Gastrocnemius medialis (tissue), 4 donors: Measurements from ENCODE around the gene SEC16A. TPM values are rescaled to one million over a fixed set of nuclear protein-coding genes. Genes with fewer than 3 reads are reported as not detected.

Source experiments
- ATAC-seq, 2 donors: fragments of 150-250 bp; one replicate each; pipeline ENCODE4 v1.9.1; 2016
- DNase-seq, 2 donors: peaks; one replicate each; pipeline ENCODE4 v3.0.0-alpha.2; 2019
- H3K27ac ChIP-seq, 4 donors: fragments of 200-600 bp; sonication (generic); 1 replicate in 1 of 4; 2 replicates in 3 of 4; pipeline ENCODE4 v1.5.1; 2016 to 2018; ENCODE audit warnings: mild to moderate bottlenecking in 2 of 4, moderate library complexity in 1 of 4
- H3K27me3 ChIP-seq, 3 donors: fragments of 200-600 bp; sonication (generic) in 2 of 3; 1 replicate in 1 of 3; 2 replicates in 2 of 3; pipeline versions ENCODE4 v1.5.1 to v1.6.0; 2016 to 2019; ENCODE audit warnings: mild to moderate bottlenecking in 1 of 3, moderate library complexity in 1 of 3
- H3K36me3 ChIP-seq, 2 donors: fragments of 200-600 bp; sonication (generic) in 1 of 2; one replicate each; pipeline ENCODE4 v1.5.1; 2017 to 2018
- H3K4me1 ChIP-seq, 2 donors: fragments of 200-600 bp; sonication (generic) in 1 of 2; one replicate each; pipeline ENCODE4 v1.5.1; 2016 to 2017; ENCODE audit warnings: mild to moderate bottlenecking in 2 of 2
- H3K4me3 ChIP-seq, 4 donors: fragments of 200-600 bp; sonication (generic) in 3 of 4; 1 replicate in 1 of 4; 2 replicates in 3 of 4; pipeline ENCODE4 v1.5.1; 2016 to 2019; ENCODE audit warnings: mild to moderate bottlenecking in 2 of 4
- H3K9me3 ChIP-seq, 3 donors: fragments of 200-600 bp; sonication (generic) in 2 of 3; 1 replicate in 1 of 3; 2 replicates in 2 of 3; pipeline ENCODE4 v1.5.1; 2016 to 2019
- POLR2A ChIP-seq, 2 donors: fragments of 450-650 bp; IDR thresholded peaks; one replicate each; pipeline ENCODE4 v1.6.1; 2017; ENCODE audit warnings: antibody characterized with exemption in 2 of 2, mild to moderate bottlenecking in 2 of 2, moderate library complexity in 2 of 2
- in situ Hi-C, 4 donors: fragments of 200-750 bp; cut with MboI; loops; one replicate each; pipeline versions ENCODE4 v1.15.0 to v1.8.0; 2017; ENCODE audit warnings: low sequenced_read_pairs in 4 of 4
- intact Hi-C: fragments of 100-400 bp; cut with DNase I; formaldehyde crosslinking; loops from one replicate; pipeline ENCODE4 v1.15.1; 2023; ENCODE audit warnings: low total_unique reads
- total RNA-seq, 4 donors: library from RNA; depleted of rRNA; stranded (reverse); fragments of >200 nt; gene quantifications; one replicate each; pipeline versions ENCODE4 v1.1.0 to v1.2.3, GENCODE V29; 2016
- TF ChIP-seq, protein P1 (sequence below), 5 experiments: fragments of 450-650 bp in 3 of 5; fragments of 200-600 bp in 2 of 5; sonication (generic) in 2 of 5; IDR thresholded peaks in 4 of 5; conservative IDR thresholded peaks in 1 of 5; 1 replicate in 4 of 5; 2 replicates in 1 of 5; pipeline ENCODE4 v1.5.1; 2016 to 2019; ENCODE audit warnings: antibody characterized with exemption in 5 of 5, mild to moderate bottlenecking in 3 of 5, moderate library complexity in 3 of 5

The SEC16A gene
- total RNA-seq, 4 donors from 2014 or later: 23.9 to 50.4 (median 46.6) TPM

- in situ Hi-C loops: loop anchor here (5.0 to 25.0 kb wide), 3 partner anchors 143 to 148 kb away; no protein-coding TSS in a partner anchor
- no peak for DNase-seq
- H3K9me3 ChIP-seq: no peaks in the 10 kb centered on the region
- H3K36me3 ChIP-seq: no peaks in the 10 kb centered on the region
- TF ChIP-seq, protein P1, sequence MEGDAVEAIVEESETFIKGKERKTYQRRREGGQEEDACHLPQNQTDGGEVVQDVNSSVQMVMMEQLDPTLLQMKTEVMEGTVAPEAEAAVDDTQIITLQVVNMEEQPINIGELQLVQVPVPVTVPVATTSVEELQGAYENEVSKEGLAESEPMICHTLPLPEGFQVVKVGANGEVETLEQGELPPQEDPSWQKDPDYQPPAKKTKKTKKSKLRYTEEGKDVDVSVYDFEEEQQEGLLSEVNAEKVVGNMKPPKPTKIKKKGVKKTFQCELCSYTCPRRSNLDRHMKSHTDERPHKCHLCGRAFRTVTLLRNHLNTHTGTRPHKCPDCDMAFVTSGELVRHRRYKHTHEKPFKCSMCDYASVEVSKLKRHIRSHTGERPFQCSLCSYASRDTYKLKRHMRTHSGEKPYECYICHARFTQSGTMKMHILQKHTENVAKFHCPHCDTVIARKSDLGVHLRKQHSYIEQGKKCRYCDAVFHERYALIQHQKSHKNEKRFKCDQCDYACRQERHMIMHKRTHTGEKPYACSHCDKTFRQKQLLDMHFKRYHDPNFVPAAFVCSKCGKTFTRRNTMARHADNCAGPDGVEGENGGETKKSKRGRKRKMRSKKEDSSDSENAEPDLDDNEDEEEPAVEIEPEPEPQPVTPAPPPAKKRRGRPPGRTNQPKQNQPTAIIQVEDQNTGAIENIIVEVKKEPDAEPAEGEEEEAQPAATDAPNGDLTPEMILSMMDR (IDR thresholded peaks at IDR 0.05 in 4 of 5, conservative IDR thresholded peaks at IDR 0.05 in 1 of 5): no peak
- TF ChIP-seq POLR2A (IDR thresholded peaks at IDR 0.05): no peak
- H3K4me3 ChIP-seq: no peak overlapping the region
- H3K27ac ChIP-seq: no peak overlapping the region
- intact Hi-C loops: loop anchor here (5.0 to 10.0 kb wide), 2 partner anchors 38 to 935 kb away; partner anchors contain the start of genes EXD3 and NOXA1
- H3K4me1 ChIP-seq: peaks cover 2 to 4% of the 10 kb centered on the region in 2 donors
- ATAC-seq: no peak
- H3K27me3 ChIP-seq: no peaks in the 10 kb centered on the region
Observed at GRCh38 chr9:136489731-136490130, 6.9 kb upstream of the SEC16A start.

DNA sequence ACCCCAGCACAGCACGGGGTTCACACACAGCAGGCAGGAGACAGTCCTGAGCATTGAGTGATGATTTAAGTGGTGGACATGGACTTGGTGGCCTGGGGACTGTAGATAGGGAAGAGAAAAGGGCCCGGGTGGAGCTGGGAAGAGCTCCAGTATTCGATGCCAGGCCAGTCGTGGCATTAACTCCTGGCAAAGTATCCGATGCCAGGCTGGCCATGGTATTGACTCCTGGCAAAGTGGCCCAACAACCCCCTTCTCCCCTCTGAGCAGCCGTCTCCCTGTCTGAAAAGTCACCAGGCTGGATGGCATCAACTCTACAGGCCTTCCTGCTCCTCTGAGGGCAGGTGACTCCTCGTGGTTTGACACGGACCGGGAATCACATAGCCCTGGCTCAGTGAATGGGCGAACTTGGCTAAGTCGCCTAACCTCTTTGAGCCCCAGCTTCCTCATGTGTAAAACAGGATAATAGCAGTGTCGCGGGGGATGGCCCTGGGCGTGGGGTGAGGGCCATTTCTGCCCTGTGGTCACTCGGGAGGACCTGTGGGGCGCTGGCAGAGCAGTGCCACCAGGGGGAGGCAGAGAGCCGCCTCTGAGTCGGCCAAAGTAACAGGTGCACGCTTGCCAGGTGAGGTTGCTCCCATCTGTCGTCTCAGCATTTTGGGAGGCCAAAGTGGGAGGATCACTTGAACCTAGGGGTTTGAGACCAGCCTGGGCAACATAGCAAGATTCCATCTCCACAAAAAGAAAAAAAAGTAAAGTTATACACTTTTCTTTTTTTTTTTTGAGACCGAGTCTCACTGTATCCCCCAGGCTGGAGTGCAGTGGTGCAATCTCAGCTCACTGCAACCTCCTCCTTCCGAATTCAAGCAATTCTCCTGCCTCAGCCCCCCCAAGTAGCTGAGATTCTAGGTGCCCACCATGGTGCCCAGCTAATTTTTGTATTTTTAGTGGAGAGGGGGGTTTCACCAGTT lies 5.7 kb upstream of the SEC16A start:
- intact Hi-C loops: loop anchor here (1.0 to 10.0 kb wide), 5 partner anchors 39 to 936 kb away; partner anchors contain the start of genes EXD3 and NOXA1
- in situ Hi-C loops: loop anchor here in 1 of 4 donors (25.0 kb wide), 1 partner anchor 149 kb away; no protein-coding TSS in a partner anchor
- ATAC-seq: peak; percentile 57 to 58

DNA sequence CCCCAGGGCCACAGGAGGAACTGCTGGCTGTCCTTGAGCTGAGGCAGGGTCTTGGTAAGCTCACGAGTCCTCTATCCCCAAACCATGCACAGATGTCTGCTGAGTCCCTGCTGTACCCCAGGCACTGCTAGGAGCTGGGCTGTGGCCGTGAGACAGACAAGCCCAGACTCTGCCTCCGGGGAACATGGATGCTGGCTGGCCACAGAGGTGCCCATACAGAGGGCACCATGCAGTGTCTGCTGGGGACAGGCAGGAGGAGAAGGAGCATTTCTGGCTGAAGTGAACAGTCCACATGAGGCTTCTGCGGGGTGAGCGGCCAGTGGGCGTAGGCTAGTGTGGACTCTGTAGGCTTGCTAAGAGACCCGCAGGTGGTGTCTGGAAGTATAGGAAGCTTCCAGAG lies 4.8 kb upstream of the SEC16A start:
- no peaks in the 10 kb centered on the region for H3K9me3 ChIP-seq
- in situ Hi-C loops: loop anchor here in 1 of 4 donors (25.0 kb wide), 1 partner anchor 150 kb away; no protein-coding TSS in a partner anchor
- peaks cover 11 to 12% of the 10 kb centered on the region in 2 donors for H3K4me1 ChIP-seq
- H3K27ac ChIP-seq: no peak overlapping the region
- ATAC-seq: no peak
- H3K36me3 ChIP-seq: no peaks in the 10 kb centered on the region
- no peak for DNase-seq
- TF ChIP-seq, protein P1 (IDR thresholded peaks at IDR 0.05 in 4 of 5, conservative IDR thresholded peaks at IDR 0.05 in 1 of 5): no peak
- TF ChIP-seq POLR2A (IDR thresholded peaks at IDR 0.05): no peak
- intact Hi-C loops: loop anchor here (1.0 to 10.0 kb wide), 5 partner anchors 40 to 937 kb away; partner anchors contain the start of genes EXD3 and NOXA1
- no peaks in the 10 kb centered on the region for H3K27me3 ChIP-seq
- H3K4me3 ChIP-seq: no peak overlapping the region

More for the DNA sequence above, 5.7 kb upstream of the SEC16A start:
- peak; percentile 33 to 67 for DNase-seq
- no peak overlapping the region for H3K27ac ChIP-seq
- H3K36me3 ChIP-seq: no peaks in the 10 kb centered on the region
- TF ChIP-seq POLR2A (IDR thresholded peaks at IDR 0.05): no peak
- TF ChIP-seq, protein P1 (IDR thresholded peaks at IDR 0.05 in 4 of 5, conservative IDR thresholded peaks at IDR 0.05 in 1 of 5): peak; percentile 97 to 98 (median 98)
- H3K27me3 ChIP-seq: no peaks in the 10 kb centered on the region
- H3K4me1 ChIP-seq: peaks cover 11 to 12% of the 10 kb centered on the region in 2 donors
- H3K9me3 ChIP-seq: no peaks in the 10 kb centered on the region
- H3K4me3 ChIP-seq: no peak overlapping the region

GRCh38 chr9:136486823-136487620 lies 4.2 kb upstream of the SEC16A start:
- ATAC-seq: no peak
- intact Hi-C loops: loop anchor here (5.0 to 10.0 kb wide), 2 partner anchors 40 to 938 kb away; partner anchors contain the start of genes EXD3 and NOXA1
- H3K27ac ChIP-seq: no peak overlapping the region
- DNase-seq: no peak
- H3K9me3 ChIP-seq: no peaks in the 10 kb centered on the region
- H3K36me3 ChIP-seq: no peaks in the 10 kb centered on the region
- peaks cover 14% of the 10 kb centered on the region in 2 donors for H3K4me1 ChIP-seq
- no peaks in the 10 kb centered on the region for H3K27me3 ChIP-seq
- TF ChIP-seq POLR2A (IDR thresholded peaks at IDR 0.05): no peak
- TF ChIP-seq, protein P1 (IDR thresholded peaks at IDR 0.05 in 4 of 5, conservative IDR thresholded peaks at IDR 0.05 in 1 of 5): no peak
- in situ Hi-C loops: loop anchor here in 1 of 4 donors (25.0 kb wide), 1 partner anchor 150 kb away; no protein-coding TSS in a partner anchor
- H3K4me3 ChIP-seq: no peak overlapping the region
